ENCODE data around the gene METTL16.
A peak's percentile ranks its signal among the peaks of the same experiment; 100 is the strongest.

The METTL16 gene

GRCh38 chr17:2396192-2396567 lies 115.5 kb downstream of the METTL16 start:
- peak overlapping the region; percentile 54 to 96 for H3K4me3 ChIP-seq (ENCODE audit: low read length in 2 of 2)
- no peaks in the 10 kb centered on the region for H3K36me3 ChIP-seq (ENCODE audit: control insufficient read depth in 2 of 2, insufficient read depth in 2 of 2, low read length in 2 of 2)
- H3K27ac ChIP-seq (ENCODE audit: low read length), result peak overlapping the region; percentile 99
- H3K4me1 ChIP-seq (ENCODE audit: control insufficient read depth, insufficient read depth, low read length), result peaks cover 72% of the 10 kb centered on the region
- no peaks in the 10 kb centered on the region for H3K9me3 ChIP-seq (ENCODE audit: control insufficient read depth in 2 of 2, low read length in 2 of 2)
- peak overlapping the region; percentile 75 to 83 for H3K9ac ChIP-seq (ENCODE audit: low read length in 2 of 2)
- H3K27me3 ChIP-seq (ENCODE audit: control insufficient read depth in 1 of 2, insufficient read depth in 2 of 2, low read length in 2 of 2), result no peaks in the 10 kb centered on the region

- H3K9ac ChIP-seq (ENCODE audit: low read length in 2 of 2), result peak overlapping the region; percentile 75 to 83
- no peaks in the 10 kb centered on the region for H3K36me3 ChIP-seq (ENCODE audit: control insufficient read depth in 2 of 2, insufficient read depth in 2 of 2, low read length in 2 of 2)
- H3K27ac ChIP-seq (ENCODE audit: low read length), result peak overlapping the region; percentile 99
- H3K27me3 ChIP-seq (ENCODE audit: control insufficient read depth in 1 of 2, insufficient read depth in 2 of 2, low read length in 2 of 2), result no peaks in the 10 kb centered on the region
- H3K4me1 ChIP-seq (ENCODE audit: control insufficient read depth, insufficient read depth, low read length), result peaks cover 78% of the 10 kb centered on the region
- H3K9me3 ChIP-seq (ENCODE audit: control insufficient read depth in 2 of 2, low read length in 2 of 2), result no peaks in the 10 kb centered on the region
- H3K4me3 ChIP-seq (ENCODE audit: low read length in 2 of 2), result peak overlapping the region; percentile 54 to 96
Measured at GRCh38 chr17:2395258-2396181, 116.2 kb downstream of the METTL16 start.

GRCh38 chr17:2394775-2395201 lies 116.9 kb downstream of the METTL16 start:
- peak overlapping the region in 1 of 2 donors; percentile 15 for H3K4me3 ChIP-seq (ENCODE audit: low read length in 2 of 2)
- no peaks in the 10 kb centered on the region for H3K27me3 ChIP-seq (ENCODE audit: control insufficient read depth in 1 of 2, insufficient read depth in 2 of 2, low read length in 2 of 2)
- peak overlapping the region in 1 of 2 donors; percentile 85 for H3K9ac ChIP-seq (ENCODE audit: low read length in 2 of 2)
- no peaks in the 10 kb centered on the region for H3K9me3 ChIP-seq (ENCODE audit: control insufficient read depth in 2 of 2, low read length in 2 of 2)
- peak overlapping the region; percentile 99 for H3K27ac ChIP-seq (ENCODE audit: low read length)
- peaks cover 80% of the 10 kb centered on the region for H3K4me1 ChIP-seq (ENCODE audit: control insufficient read depth, insufficient read depth, low read length)
- no peaks in the 10 kb centered on the region for H3K36me3 ChIP-seq (ENCODE audit: control insufficient read depth in 2 of 2, insufficient read depth in 2 of 2, low read length in 2 of 2)

GRCh38 chr17:2393954-2394749 lies 117.5 kb downstream of the METTL16 start:
- Histone ChIP-seq H3K27me3 (ENCODE audit: control insufficient read depth in 1 of 2, insufficient read depth in 2 of 2, low read length in 2 of 2) (no peaks in the 10 kb centered on the region), H3K4me3 (ENCODE audit: low read length in 2 of 2) (peak overlapping the region; percentile 40 to 64), H3K36me3 (ENCODE audit: control insufficient read depth in 2 of 2, insufficient read depth in 2 of 2, low read length in 2 of 2) (peaks cover 0 to 3% of the 10 kb centered on the region in 2 donors), H3K9ac (ENCODE audit: low read length in 2 of 2) (peak overlapping the region; percentile 64 to 85), H3K9me3 (ENCODE audit: control insufficient read depth in 2 of 2, low read length in 2 of 2) (no peaks in the 10 kb centered on the region), H3K4me1 (ENCODE audit: control insufficient read depth, insufficient read depth, low read length) (peaks cover 78% of the 10 kb centered on the region), H3K27ac (ENCODE audit: low read length) (peak overlapping the region; percentile 99)

GRCh38 chr17:2393174-2393953 lies 118.3 kb downstream of the METTL16 start:
- peaks cover 0 to 3% of the 10 kb centered on the region in 2 donors for H3K36me3 ChIP-seq (ENCODE audit: control insufficient read depth in 2 of 2, insufficient read depth in 2 of 2, low read length in 2 of 2)
- H3K9ac ChIP-seq (ENCODE audit: low read length in 2 of 2), result peak overlapping the region; percentile 83 to 94
- no peaks in the 10 kb centered on the region for H3K27me3 ChIP-seq (ENCODE audit: control insufficient read depth in 1 of 2, insufficient read depth in 2 of 2, low read length in 2 of 2)
- peaks cover 71% of the 10 kb centered on the region for H3K4me1 ChIP-seq (ENCODE audit: control insufficient read depth, insufficient read depth, low read length)
- peak overlapping the region; percentile 72 to 79 for H3K4me3 ChIP-seq (ENCODE audit: low read length in 2 of 2)
- no peaks in the 10 kb centered on the region for H3K9me3 ChIP-seq (ENCODE audit: control insufficient read depth in 2 of 2, low read length in 2 of 2)
- peak overlapping the region; percentile 96 for H3K27ac ChIP-seq (ENCODE audit: low read length)

- Histone ChIP-seq H3K36me3 (ENCODE audit: control insufficient read depth in 2 of 2, insufficient read depth in 2 of 2, low read length in 2 of 2) (peaks cover 0 to 8% of the 10 kb centered on the region in 2 donors), H3K4me3 (ENCODE audit: low read length in 2 of 2) (peak overlapping the region; percentile 72 to 79), H3K27me3 (ENCODE audit: control insufficient read depth in 1 of 2, insufficient read depth in 2 of 2, low read length in 2 of 2) (no peaks in the 10 kb centered on the region), H3K4me1 (ENCODE audit: control insufficient read depth, insufficient read depth, low read length) (peaks cover 63% of the 10 kb centered on the region), H3K27ac (ENCODE audit: low read length) (peak overlapping the region; percentile 96), H3K9me3 (ENCODE audit: control insufficient read depth in 2 of 2, low read length in 2 of 2) (no peaks in the 10 kb centered on the region), H3K9ac (ENCODE audit: low read length in 2 of 2) (peak overlapping the region; percentile 62 to 94)
Measured at GRCh38 chr17:2392252-2393173, 119.2 kb downstream of the METTL16 start.

GRCh38 chr17:2391597-2392251 lies 120.0 kb downstream of the METTL16 start:
- H3K9ac ChIP-seq (ENCODE audit: low read length in 2 of 2), result peak overlapping the region; percentile 54 to 62
- peak overlapping the region; percentile 66 to 75 for H3K4me3 ChIP-seq (ENCODE audit: low read length in 2 of 2)
- H3K4me1 ChIP-seq (ENCODE audit: control insufficient read depth, insufficient read depth, low read length), result peaks cover 55% of the 10 kb centered on the region
- H3K36me3 ChIP-seq (ENCODE audit: control insufficient read depth in 2 of 2, insufficient read depth in 2 of 2, low read length in 2 of 2), result peaks cover 5 to 16% of the 10 kb centered on the region in 2 donors
- no peaks in the 10 kb centered on the region for H3K27me3 ChIP-seq (ENCODE audit: control insufficient read depth in 1 of 2, insufficient read depth in 2 of 2, low read length in 2 of 2)
- no peaks in the 10 kb centered on the region for H3K9me3 ChIP-seq (ENCODE audit: control insufficient read depth in 2 of 2, low read length in 2 of 2)
- H3K27ac ChIP-seq (ENCODE audit: low read length), result peak overlapping the region; percentile 96

- Histone ChIP-seq H3K36me3 (ENCODE audit: control insufficient read depth in 2 of 2, insufficient read depth in 2 of 2, low read length in 2 of 2) (peaks cover 11 to 27% of the 10 kb centered on the region in 2 donors), H3K9ac (ENCODE audit: low read length in 2 of 2) (peak overlapping the region; percentile 36 to 48), H3K4me3 (ENCODE audit: low read length in 2 of 2) (peak overlapping the region in 1 of 2 donors; percentile 22), H3K27ac (ENCODE audit: low read length) (peak overlapping the region; percentile 96), H3K9me3 (ENCODE audit: control insufficient read depth in 2 of 2, low read length in 2 of 2) (no peaks in the 10 kb centered on the region), H3K4me1 (ENCODE audit: control insufficient read depth, insufficient read depth, low read length) (peaks cover 41% of the 10 kb centered on the region), H3K27me3 (ENCODE audit: control insufficient read depth in 1 of 2, insufficient read depth in 2 of 2, low read length in 2 of 2) (no peaks in the 10 kb centered on the region)
Measured at GRCh38 chr17:2390199-2390836, 121.4 kb downstream of the METTL16 start.

GRCh38 chr17:2388683-2389055 lies 123.0 kb downstream of the METTL16 start:
- no peak overlapping the region for H3K4me3 ChIP-seq (ENCODE audit: low read length in 2 of 2)
- peak overlapping the region; percentile 2 for H3K27ac ChIP-seq (ENCODE audit: low read length)
- no peaks in the 10 kb centered on the region for H3K27me3 ChIP-seq (ENCODE audit: control insufficient read depth in 1 of 2, insufficient read depth in 2 of 2, low read length in 2 of 2)
- H3K4me1 ChIP-seq (ENCODE audit: control insufficient read depth, insufficient read depth, low read length), result peaks cover 28% of the 10 kb centered on the region
- H3K9ac ChIP-seq (ENCODE audit: low read length in 2 of 2), result no peak overlapping the region
- peaks cover 11 to 35% of the 10 kb centered on the region in 2 donors for H3K36me3 ChIP-seq (ENCODE audit: control insufficient read depth in 2 of 2, insufficient read depth in 2 of 2, low read length in 2 of 2)
- no peaks in the 10 kb centered on the region for H3K9me3 ChIP-seq (ENCODE audit: control insufficient read depth in 2 of 2, low read length in 2 of 2)

Measured in stomach smooth muscle (tissue), 2 donors.